GM08714 (cell line): Measurements from ENCODE around the gene RARA.
A peak's percentile ranks its signal among the peaks of the same experiment; 100 is the strongest.

Experiments used
- H3K4me3 ChIP-seq: fragments of 200-500 bp; sonication (Bioruptor generic); 2 replicates; pipeline ENCODE4 v1.5.1; 2014; ENCODE audit warnings: mild to moderate bottlenecking, low read length, inconsistent platforms
- ZNF274 ChIP-seq: IDR thresholded peaks from 2 replicates; pipeline ENCODE4 v1.6.1; 2012; ENCODE audit warnings: mild to moderate bottlenecking, low read depth, low read length

RARA gene

DNA sequence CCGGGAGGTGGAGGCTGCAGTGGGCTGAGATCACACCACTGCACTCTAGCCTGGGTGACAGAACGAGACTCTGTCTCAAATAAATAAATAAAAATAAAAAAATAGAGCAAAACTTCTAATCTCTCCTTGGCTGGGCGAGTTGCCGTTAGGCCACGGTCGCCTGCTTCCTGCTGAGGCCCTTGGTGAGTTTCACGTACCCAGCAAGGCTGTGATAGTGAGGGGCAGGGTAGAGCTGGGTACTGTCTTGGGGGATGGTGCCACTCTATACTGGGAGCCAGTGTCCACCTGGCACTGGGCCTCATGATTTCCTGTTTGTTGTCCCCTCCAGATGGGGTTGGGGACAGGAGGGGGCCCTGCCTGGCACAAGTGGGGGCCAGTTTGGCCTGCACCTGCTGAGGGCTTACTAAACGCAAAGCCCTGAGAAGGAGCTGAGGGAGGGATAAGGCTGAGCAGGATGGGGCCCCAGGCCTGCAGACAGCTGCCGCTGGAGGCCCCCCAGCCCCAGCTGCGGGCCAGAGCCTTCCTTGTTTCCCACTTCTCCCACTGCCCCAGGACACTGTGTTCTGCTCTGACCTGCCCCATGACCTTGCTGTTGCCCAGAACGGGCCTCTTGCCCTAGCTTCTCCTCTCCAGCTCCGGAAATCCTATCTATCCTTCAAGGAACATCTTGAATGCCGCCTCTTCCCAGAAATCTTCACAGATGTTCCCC lies 30.1 kb downstream of the RARA start:
- no peak overlapping the region for H3K4me3 ChIP-seq
- TF ChIP-seq ZNF274, result no peak

DNA sequence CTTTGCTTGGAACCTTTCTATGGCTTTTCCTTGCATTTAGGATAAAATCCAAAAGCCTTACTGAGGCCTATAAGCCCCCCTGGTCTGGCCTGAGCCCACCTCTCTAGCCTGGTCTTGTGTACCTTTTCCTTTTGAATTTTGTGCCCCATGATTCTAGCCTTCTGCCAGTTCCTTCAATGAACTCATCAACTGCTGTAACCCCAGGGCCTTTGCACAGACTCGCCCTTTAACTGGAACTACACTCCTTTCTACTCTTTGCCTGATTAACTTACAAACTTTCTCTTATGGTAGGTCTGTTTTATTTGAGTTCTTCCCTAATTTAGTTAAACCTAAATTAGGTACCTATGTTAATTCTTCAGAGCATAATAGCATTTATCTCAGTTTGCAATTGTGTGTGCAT lies 31.3 kb downstream of the RARA start:
- no peak overlapping the region for H3K4me3 ChIP-seq
- no peak for TF ChIP-seq ZNF274

DNA sequence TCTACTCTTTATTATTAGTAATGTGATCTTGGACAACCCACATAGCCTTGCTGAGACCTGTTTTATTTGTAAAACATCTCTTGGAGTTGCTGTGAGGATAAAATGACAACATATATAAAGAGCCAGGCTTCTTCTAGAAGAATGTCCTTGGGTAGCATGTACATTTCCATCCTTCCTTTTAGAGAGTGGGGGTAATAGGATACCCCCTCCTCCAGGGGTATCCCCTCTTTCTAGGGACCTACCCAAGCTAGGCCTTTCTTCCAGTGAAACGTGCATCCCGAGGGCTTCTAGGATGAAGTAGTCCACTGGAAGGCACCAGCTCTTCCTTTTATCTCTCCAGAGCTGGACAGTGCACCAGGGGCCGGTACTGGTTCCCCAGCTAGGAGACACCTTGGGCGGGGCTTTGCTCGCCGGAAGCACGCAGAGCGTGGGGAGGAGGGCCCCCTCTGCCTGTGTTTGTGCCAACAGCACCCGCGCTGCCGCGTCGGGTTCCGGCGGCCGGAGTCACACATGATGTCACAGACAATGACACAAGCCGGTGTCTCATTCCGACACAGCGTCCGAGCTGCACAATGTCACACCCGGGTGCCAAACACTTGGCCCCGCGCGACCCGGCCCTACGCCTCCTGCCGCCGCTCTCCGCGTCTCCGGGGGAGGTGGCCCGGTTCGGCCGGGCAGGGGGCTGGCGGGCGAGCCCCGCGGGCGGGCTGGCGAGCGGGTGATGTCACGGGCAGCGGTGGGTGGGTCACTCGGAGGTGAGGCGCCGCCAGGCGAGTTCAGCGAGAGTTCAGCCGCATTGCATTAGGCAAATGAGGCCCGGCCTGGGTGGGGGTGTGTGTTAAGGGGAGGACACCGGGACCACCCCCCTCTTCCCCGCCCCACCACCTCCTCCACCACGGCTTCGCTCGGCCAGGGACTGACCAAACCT lies 32.2 kb downstream of the RARA start:
- H3K4me3 ChIP-seq, result peak overlapping the region; percentile 59; the same call in 1 of the 2 replicates
- no peak for TF ChIP-seq ZNF274

DNA sequence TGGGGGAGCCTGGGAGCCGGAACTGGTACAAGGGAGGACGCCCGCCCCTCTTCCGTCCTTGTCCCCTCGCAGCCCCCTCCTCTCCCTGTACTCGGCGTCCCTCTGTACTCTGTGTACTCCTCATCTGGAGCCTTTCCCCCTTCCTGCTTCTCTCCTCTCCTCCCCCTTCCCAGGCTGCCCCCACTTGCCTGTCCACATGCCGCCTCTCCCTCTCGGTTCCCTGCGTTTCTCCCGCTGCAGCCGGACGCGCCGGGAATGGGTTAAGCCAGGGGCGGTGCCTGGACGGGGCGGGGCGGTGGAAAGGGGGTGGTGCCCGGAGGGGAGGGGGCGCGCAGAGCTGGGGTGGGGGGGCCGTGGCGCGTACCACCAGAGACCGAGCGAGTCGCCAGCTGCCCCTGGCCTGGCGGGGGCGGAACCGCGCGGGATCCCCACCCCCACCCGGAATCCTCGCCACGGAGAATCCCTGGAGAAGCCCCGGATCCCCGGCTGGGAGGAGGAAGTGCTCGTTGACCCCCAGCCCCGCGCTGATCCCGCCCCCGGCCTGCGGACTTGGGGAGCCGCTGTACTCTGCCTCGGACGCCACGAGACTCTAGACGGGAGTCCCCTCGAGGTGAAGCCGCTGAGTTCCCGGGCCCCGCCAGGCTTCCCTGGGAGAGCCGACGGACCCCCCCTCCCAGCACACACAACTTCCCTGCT lies 33.0 kb downstream of the RARA start:
- peak overlapping the region; percentile 59; the same call in 1 of the 2 replicates for H3K4me3 ChIP-seq
- no peak for TF ChIP-seq ZNF274

DNA sequence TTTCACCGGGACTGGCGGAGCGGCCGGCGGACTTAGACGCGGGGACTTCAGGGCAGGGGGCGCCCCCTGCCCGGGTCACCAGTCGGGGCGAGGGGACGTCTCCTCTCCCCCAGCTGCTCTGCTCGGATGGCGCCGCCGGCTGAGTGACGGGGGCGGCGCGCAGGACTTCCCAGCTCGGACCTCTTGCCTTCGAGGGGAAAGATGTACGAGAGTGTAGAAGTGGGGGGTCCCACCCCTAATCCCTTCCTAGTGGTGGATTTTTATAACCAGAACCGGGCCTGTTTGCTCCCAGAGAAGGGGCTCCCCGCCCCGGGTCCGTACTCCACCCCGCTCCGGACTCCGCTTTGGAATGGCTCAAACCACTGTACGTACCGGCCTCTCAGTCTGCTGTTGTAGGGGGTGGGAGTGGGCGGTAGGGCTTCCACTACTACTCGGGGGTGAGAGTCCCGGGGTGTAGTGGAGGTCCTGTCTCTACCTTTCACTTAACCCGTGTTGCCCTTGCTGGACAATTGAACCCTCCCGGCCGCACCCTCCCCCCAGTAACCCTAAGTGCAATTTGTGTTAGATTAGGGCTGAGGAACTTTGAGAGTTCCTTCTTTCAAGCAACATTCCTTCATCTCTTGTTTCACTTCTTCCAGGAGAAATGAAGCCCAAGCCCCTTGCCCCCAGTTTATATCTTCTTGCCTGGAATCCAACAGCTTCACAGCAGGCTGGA lies 33.7 kb downstream of the RARA start:
- TF ChIP-seq ZNF274, result no peak

DNA sequence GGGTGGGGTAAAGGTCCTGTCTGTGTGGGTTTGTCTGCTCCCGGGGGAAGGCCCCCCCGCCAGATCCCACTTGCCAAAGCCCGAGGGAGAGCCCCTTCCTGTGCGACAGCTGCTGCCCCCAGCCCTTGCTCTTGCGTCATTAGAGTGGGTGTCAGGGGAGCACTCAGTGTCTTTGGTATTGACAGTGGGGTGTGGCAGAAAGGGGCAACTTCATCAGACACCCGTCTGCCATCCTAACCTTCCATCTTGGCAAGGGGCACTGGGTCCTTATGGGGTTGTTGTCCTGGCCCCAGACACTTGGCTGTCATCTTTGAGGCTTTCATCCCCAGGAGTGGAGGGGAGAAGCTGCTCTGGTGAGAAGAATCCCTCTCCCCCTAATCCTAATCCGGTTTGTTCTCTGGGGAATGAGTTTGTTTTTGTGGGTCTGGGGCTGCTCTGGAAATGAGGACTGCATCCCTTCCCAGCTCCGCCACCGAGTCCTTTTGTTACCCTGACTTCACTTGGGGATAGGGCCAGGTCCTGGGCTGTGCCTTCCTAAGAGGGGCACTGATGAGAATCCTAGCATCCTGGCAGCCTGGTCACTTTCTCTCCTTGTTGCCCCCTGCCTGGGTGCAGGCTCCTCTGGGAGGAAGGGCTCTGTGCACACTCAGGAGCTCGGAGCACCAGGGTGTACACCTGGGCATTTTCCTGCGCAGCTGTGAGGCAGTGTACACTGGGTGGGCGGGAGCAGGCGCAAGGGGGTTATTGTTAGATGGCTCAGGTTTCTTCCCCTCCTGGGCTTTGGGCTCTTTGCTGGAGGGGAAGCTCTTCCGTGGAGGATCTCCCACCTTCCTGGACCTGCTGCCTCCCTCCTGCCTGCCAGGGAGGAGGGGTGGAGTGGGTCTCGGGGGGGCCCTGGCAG lies 34.5 kb downstream of the RARA start:
- TF ChIP-seq ZNF274, result no peak
- no peak overlapping the region for H3K4me3 ChIP-seq

More for the DNA sequence above, 33.7 kb downstream of the RARA start:
- H3K4me3 ChIP-seq, result peak overlapping the region; percentile 24; the same call in 1 of the 2 replicates

DNA sequence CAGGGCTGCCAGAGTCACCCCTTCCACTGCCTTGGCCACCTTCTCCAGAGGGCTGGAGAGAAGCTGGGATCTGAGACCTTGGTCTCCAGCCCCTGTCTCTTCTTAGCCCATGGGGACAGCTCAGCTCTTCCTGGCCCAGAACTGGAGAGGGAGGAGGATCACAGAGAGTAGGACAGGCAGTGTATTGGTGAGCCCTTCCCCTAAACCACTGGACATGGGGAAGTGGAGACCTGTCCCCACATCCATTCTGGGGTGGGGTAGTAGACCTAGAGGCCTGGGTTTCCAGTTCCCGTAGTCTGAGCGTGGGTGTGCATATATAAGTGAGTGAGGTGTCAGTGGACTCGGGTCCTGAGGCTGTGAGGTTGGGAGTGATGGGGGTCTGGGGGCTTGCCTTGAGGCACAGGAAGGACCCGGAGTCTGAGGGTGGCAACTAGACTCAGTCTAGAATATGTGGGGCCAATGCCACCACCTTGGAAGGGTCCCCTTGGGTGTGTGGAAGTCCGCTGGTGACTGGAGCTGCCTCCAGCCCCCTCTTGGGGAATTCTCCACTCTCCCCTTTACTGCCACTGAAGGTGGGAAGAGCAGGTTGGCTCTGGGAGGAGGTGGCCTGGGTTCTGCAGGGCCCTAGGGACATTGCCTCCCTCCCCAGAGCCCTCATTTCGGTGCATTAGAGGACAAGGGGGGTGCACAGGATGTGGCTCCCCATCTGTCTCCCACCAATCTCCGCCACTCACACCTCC lies 35.6 kb downstream of the RARA start:
- no peak overlapping the region; the same call in 1 of the 2 replicates for H3K4me3 ChIP-seq
- TF ChIP-seq ZNF274, result no peak

DNA sequence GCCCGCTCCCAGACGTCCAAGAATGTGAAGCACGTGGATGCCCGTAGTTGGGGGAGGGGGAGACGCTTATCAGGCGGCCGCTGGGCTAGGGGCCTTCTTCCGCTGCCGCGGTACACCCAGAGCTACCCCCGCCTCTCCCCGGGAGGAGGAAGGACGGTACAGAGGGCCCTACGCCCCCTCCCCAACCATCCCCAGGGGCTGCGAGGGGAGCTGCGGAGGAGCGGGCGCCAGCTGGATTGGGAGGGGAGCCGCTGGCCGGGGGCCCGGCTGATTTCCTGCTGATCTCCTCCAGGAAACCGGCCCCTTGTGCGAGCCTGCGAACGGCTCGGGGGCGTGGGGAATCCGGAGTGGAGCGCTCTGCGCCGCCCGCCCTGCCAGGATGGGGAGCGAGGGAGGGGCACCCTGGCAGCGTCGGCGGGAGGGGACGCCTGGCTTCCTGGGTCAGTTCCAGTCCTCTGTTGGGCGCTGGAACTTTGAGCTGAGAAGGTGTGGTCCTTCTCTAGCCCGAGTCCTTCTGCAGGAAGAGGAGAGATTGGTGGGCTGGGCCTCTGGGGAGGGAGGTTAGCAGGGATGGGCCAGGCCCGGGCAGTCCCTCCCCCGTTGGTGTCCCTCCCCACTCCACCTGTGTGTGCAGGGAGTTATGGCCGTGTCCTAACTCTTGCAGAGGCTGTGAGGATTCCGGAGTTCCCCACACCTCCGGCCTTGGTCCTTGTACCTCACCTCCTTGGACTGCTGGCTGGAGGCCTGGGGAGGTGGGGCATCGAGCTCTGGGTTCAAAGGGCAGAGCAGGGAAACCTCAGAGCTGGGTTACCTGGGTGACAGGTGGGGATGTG lies 36.4 kb downstream of the RARA start:
- TF ChIP-seq ZNF274, result no peak
- no peak overlapping the region; the same call in 1 of the 2 replicates for H3K4me3 ChIP-seq

DNA sequence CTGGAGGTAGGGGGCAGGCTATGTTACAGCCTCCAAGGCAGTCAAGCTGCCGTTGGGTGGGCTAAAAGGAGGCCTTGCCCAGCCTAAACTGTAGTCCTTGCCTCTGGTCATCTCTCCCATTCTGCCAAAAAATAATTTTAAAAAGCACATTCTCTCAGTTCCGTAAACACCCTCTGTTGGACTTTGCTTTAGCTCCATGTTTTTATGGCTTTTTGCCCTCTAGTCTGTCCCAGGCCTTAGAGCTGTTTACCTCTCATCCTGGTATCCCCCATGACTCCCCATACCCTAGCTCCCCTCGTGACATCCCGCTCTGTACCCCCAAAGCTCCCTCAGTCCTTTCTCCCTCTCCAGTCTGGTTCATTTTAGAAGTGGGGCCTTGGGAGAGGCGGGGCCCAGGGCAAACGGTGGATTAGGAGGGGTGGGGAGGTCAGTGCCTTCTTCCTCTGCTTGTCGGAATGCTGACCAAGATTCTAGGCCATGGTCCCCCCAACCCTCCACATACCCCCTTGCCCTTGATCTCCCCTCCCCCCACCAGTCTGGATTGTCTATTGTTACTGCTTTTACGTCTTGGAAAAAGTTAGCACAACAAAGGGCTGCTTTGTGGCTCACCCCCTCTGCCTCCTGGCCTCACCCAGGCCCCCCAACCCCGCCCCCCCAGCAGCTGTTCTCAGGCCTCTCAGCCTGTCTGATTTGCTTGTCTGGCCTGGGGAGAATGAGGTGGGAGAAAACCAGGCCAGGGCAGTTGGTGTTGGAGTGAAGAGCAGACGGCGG lies 37.2 kb downstream of the RARA start:
- no peak for TF ChIP-seq ZNF274
- H3K4me3 ChIP-seq, result no peak overlapping the region

DNA sequence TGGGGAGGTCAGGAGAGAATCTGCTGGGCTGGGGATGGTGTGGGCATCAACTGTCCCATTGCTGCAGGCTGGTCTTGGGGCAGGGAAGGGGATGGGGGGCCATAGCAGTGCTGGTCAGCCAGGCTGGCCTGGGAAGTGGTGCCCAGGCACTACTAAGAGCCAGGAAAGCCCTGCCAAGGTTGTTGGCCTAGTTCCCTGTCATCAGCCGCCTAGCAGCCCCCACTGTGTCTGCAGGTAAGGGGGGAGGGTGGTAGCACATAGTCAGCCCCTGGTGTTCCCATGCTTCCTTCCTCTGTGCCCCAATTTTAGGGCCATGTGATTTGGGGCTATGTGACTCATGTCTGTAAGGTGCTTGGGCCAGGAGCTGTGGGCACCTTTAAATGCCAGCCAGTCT lies 37.8 kb downstream of the RARA start:
- no peak for TF ChIP-seq ZNF274
- no peak overlapping the region for H3K4me3 ChIP-seq
